Mesothelial cell of epicardium (in vitro differentiated cells): Measurements from ENCODE around the gene SERGEF. TPM values are rescaled to one million over a fixed set of nuclear protein-coding genes. Genes with fewer than 3 reads are reported as not detected.

Experiments
- DNase-seq, 2 experiments: peaks; one replicate each; pipeline ENCODE4 v3.0.0; 2021; ENCODE audit warnings: low spot score in 2 of 2; ENCODE audit not compliant: unreplicated experiment in 2 of 2
- H3K27ac Mint-ChIP-seq: 2 replicates; pipeline ENCODE4 v1.8.0; 2021; ENCODE audit warnings: mixed read lengths
- H3K27me3 Mint-ChIP-seq: 2 replicates; pipeline ENCODE4 v1.8.0; 2021; ENCODE audit warnings: low read depth, mixed read lengths
- H3K36me3 Mint-ChIP-seq: 2 replicates; pipeline ENCODE4 v1.8.0; 2021; ENCODE audit warnings: mixed read lengths
- H3K4me1 Mint-ChIP-seq: 2 replicates; pipeline ENCODE4 v1.8.0; 2021; ENCODE audit warnings: mixed read lengths
- H3K4me3 Mint-ChIP-seq: 2 replicates; pipeline ENCODE4 v1.8.0; 2021; ENCODE audit warnings: mild to moderate bottlenecking, moderate library complexity, mixed read lengths
- H3K9me3 Mint-ChIP-seq: 2 replicates; pipeline ENCODE4 v1.8.0; 2021; ENCODE audit warnings: mixed read lengths
- total RNA-seq: library from RNA; stranded (reverse); gene quantifications from 3 replicates; pipeline ENCODE4 v1.2.1, GENCODE V29; 2021
- TF ChIP-seq, protein P1 (sequence below): fragments of 200-600 bp; sonication (generic); IDR thresholded peaks from one replicate; pipeline ENCODE4 v1.5.0; 2021; ENCODE audit warnings: antibody characterized with exemption; ENCODE audit not compliant: unreplicated experiment

The SERGEF gene
- total RNA-seq, 1 donor from 2014 or later: 19.8 TPM

GRCh38 chr11:17765356-17766072, 247.3 kb downstream of the SERGEF start:
- H3K36me3 Mint-ChIP-seq: no peaks in the 10 kb centered on the region
- H3K27me3 Mint-ChIP-seq: peaks cover 3% of the 10 kb centered on the region
- no peaks in the 10 kb centered on the region for H3K4me1 Mint-ChIP-seq
- H3K4me3 Mint-ChIP-seq: no peak overlapping the region
- DNase-seq: no peak
- TF ChIP-seq, protein P1, sequence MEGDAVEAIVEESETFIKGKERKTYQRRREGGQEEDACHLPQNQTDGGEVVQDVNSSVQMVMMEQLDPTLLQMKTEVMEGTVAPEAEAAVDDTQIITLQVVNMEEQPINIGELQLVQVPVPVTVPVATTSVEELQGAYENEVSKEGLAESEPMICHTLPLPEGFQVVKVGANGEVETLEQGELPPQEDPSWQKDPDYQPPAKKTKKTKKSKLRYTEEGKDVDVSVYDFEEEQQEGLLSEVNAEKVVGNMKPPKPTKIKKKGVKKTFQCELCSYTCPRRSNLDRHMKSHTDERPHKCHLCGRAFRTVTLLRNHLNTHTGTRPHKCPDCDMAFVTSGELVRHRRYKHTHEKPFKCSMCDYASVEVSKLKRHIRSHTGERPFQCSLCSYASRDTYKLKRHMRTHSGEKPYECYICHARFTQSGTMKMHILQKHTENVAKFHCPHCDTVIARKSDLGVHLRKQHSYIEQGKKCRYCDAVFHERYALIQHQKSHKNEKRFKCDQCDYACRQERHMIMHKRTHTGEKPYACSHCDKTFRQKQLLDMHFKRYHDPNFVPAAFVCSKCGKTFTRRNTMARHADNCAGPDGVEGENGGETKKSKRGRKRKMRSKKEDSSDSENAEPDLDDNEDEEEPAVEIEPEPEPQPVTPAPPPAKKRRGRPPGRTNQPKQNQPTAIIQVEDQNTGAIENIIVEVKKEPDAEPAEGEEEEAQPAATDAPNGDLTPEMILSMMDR: no peak
- H3K9me3 Mint-ChIP-seq: no peaks in the 10 kb centered on the region
- no peak overlapping the region for H3K27ac Mint-ChIP-seq

DNA sequence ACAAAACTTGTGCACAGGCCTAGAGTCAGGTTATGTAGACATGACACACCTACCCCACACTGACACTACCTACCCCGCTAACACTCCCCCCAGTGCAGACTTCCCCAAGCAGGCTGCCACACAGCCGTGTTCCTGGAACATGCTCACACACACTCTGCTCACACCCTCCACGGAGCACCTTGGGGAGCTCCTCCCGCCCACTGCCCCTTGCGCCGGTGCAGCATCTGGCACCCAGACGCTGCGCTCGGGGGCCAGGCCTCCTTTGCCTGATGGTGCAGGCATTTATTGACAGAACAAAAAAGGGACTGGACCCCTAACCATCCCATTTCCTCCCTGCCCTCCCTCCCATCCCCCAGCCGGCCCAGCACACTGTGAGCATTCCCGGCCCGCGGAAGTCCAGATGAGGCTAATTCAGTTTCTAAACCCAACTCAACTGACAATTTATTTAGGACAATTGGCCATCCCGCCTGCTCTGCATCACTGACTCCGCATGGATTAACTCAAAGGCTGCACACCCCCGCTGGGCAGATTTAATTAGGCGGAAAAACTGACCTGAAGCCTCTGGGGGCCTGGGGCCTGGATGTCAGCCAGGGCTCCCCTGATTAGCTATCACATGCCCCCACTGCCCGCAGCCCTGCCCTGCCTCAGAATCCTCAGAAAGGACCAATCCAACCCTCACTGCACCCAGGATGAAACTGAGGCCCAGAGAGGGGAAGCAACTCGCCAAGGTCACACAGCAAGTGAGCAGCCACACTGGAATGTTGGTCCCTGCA, 248.2 kb downstream of the SERGEF start:
- DNase-seq: no peak
- Mint-ChIP-seq H3K36me3 (no peaks in the 10 kb centered on the region), H3K9me3 (no peaks in the 10 kb centered on the region), H3K27ac (no peak overlapping the region), H3K27me3 (peaks cover 10% of the 10 kb centered on the region), H3K4me1 (no peaks in the 10 kb centered on the region), H3K4me3 (no peak overlapping the region)
- TF ChIP-seq, protein P1: no peak

- Mint-ChIP-seq H3K9me3 (peaks cover 6% of the 10 kb centered on the region), H3K36me3 (no peaks in the 10 kb centered on the region), H3K27ac (no peak overlapping the region), H3K4me3 (no peak overlapping the region), H3K27me3 (peaks cover 16% of the 10 kb centered on the region), H3K4me1 (no peaks in the 10 kb centered on the region)
- no peak for DNase-seq
- TF ChIP-seq, protein P1: no peak
Measured at GRCh38 chr11:17763703-17764102, 249.1 kb downstream of the SERGEF start.

DNA sequence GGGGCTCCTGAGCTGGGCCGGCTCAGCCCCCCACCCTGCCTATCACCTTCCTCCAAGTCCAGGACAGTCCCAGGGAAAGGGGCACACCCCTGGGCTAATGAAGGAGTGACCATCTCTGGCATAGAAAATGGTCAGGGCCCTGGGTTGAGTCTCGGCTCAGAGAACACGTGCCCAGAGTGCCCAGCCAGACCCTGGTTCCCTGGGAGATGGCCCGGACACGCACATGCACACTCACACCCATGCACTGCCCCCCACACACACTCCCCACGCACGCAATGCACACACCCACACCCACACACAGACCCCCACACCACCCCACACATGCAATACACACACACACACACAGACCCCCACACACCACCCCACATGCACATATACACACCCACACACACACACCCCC, 249.6 kb downstream of the SERGEF start:
- DNase-seq: no peak
- no peak overlapping the region for H3K27ac Mint-ChIP-seq
- H3K36me3 Mint-ChIP-seq: no peaks in the 10 kb centered on the region
- H3K27me3 Mint-ChIP-seq: peaks cover 20% of the 10 kb centered on the region
- TF ChIP-seq, protein P1: no peak
- no peak overlapping the region for H3K4me3 Mint-ChIP-seq
- peaks cover 10% of the 10 kb centered on the region for H3K9me3 Mint-ChIP-seq
- H3K4me1 Mint-ChIP-seq: no peaks in the 10 kb centered on the region

DNA sequence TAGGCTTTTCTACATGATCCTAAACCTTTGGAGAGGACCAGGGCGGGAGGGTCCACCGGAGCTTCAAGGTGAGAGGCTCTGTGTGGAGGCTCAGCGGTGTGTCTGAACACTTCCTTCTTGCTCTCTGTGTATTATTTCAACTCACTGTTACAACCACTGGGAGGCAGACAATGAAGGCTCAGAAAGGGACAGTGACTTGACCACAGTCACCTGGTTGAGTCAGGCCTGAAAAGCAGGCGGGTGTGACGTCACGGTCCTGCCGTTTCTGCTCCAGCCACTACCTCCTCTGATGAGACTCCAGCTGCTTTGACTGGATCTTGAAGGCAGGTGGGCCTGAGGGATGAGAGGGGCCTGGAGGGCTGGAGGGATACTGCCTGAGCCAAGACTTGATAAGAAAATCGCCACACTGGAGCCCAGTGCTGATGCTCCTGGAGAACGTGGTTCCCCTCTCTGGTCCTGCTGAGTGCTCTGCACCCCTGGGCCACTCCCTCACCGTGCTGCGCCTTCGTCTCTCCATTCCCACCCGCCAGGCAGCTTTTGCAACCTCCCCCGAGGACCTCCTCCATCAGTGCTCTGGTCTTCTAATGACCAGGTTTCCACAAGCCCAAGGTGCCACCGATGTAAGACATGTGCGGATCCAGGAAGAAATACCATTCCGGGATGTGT, 250.4 kb downstream of the SERGEF start:
- Mint-ChIP-seq H3K36me3 (no peaks in the 10 kb centered on the region), H3K27ac (peak overlapping the region; percentile 23), H3K4me3 (no peak overlapping the region), H3K9me3 (peaks cover 13% of the 10 kb centered on the region), H3K4me1 (no peaks in the 10 kb centered on the region), H3K27me3 (peaks cover 25% of the 10 kb centered on the region)
- TF ChIP-seq, protein P1: no peak
- no peak for DNase-seq
